Endodermal cell (in vitro differentiated cells): ENCODE results near the gene CTSS. TPM values are rescaled to one million over a fixed set of nuclear protein-coding genes. Genes with fewer than 3 reads are reported as not detected.
"Not testable (repeated sequence)": the region's sequence is repeated elsewhere in the genome, so short reads cannot be mapped to it uniquely, and the experiment has no call there.

Experiments used
- DNase-seq: peaks from one replicate; pipeline ENCODE4 v3.0.0-alpha.2; 2017
- H3K27ac ChIP-seq: 2 replicates; pipeline ENCODE4 v1.5.1; 2013; ENCODE audit warnings: mild to moderate bottlenecking, low read depth, low read length, moderate library complexity
- H3K27me3 ChIP-seq: 2 replicates; pipeline ENCODE4 v1.6.1; 2013; ENCODE audit warnings: mild to moderate bottlenecking, low read length, moderate library complexity; ENCODE audit not compliant: insufficient read depth, control insufficient read depth, poor library complexity, severe bottlenecking
- H3K36me3 ChIP-seq: 2 replicates; pipeline ENCODE4 v1.7.0; 2013; ENCODE audit warnings: mild to moderate bottlenecking, low read length, moderate library complexity; ENCODE audit not compliant: control insufficient read depth, insufficient read depth
- H3K4me1 ChIP-seq: one replicate; pipeline ENCODE4 v1.7.0; 2013; ENCODE audit warnings: low read length; ENCODE audit not compliant: control insufficient read depth, insufficient read depth
- H3K4me3 ChIP-seq: 2 replicates; pipeline ENCODE4 v1.5.1; 2013; ENCODE audit warnings: mild to moderate bottlenecking, low read length, moderate library complexity
- H3K9ac ChIP-seq: 2 replicates; pipeline ENCODE4 v1.6.1; 2013; ENCODE audit warnings: mild to moderate bottlenecking, low read length, moderate library complexity; ENCODE audit not compliant: poor library complexity, severe bottlenecking; ENCODE audit errors: extremely low read depth
- H3K9me3 ChIP-seq: 2 replicates; pipeline ENCODE4 v1.6.1; 2013; ENCODE audit warnings: mild to moderate bottlenecking, low read length, moderate library complexity; ENCODE audit not compliant: control insufficient read depth
- H3K27ac Mint-ChIP-seq: 2 replicates; pipeline ENCODE4 v1.8.0; 2020; ENCODE audit warnings: mixed read lengths
- H3K27me3 Mint-ChIP-seq: 2 replicates; pipeline ENCODE4 v1.8.0; 2021; ENCODE audit warnings: mild to moderate bottlenecking, mixed read lengths; ENCODE audit not compliant: insufficient read depth
- H3K36me3 Mint-ChIP-seq: 2 replicates; pipeline ENCODE4 v1.8.0; 2020; ENCODE audit warnings: low read depth, mixed read lengths
- H3K4me1 Mint-ChIP-seq: 2 replicates; pipeline ENCODE4 v1.8.0; 2020; ENCODE audit warnings: mixed read lengths
- H3K4me3 Mint-ChIP-seq: 2 replicates; pipeline ENCODE4 v1.8.0; 2020; ENCODE audit warnings: mild to moderate bottlenecking, moderate library complexity, mixed read lengths
- H3K9me3 Mint-ChIP-seq: 2 replicates; pipeline ENCODE4 v1.8.0; 2020; ENCODE audit warnings: mild to moderate bottlenecking, mixed read lengths
- CTCF ChIP-seq: fragments of 200-600 bp; sonication (generic); conservative IDR thresholded peaks from 2 replicates; pipeline ENCODE4 v1.5.0; 2021; ENCODE audit warnings: antibody characterized with exemption, mild to moderate bottlenecking
- WGBS, 2 experiments: methylation state at CpG; one replicate each; pipeline versions ENCODE4 v1.1.5 to v1.1.7; 2013; ENCODE audit warnings: missing lambda C conversion rate in 2 of 2, mixed read lengths in 1 of 2; ENCODE audit not compliant: insufficient coverage in 1 of 2, insufficient read length in 1 of 2; 5-methylcytosine and 5-hydroxymethylcytosine counted together
- total RNA-seq, 2 donors: library from RNA; stranded (reverse); fragmentation: NEBNext Ultra II Directional in 1 of 2; extraction: Animal tissue kit (Norgen Biotek cat#: 25700) in 1 of 2; gene quantifications; 2 replicates in 1 of 2; 3 replicates in 1 of 2; pipeline ENCODE4 v1.2.1, GENCODE V29; 2021

Gene CTSS
- total RNA-seq, 2 donors from 2014 or later, result not detected

GRCh38 chr1:150772326-150772725 is 6.7 kb upstream of the CTSS start:
- 88 to 94% methylated on average over 3 to 4 of the region's 4 CpGs for WGBS, 2 experiments
- Histone ChIP-seq H3K4me3 (no peak overlapping the region), H3K27ac (no peak overlapping the region), H3K9me3 (no peaks in the 10 kb centered on the region), H3K36me3 (no peaks in the 10 kb centered on the region), H3K9ac (no peak overlapping the region), H3K4me1 (no peaks in the 10 kb centered on the region), H3K27me3 (no peaks in the 10 kb centered on the region)
- no peak overlapping the region for H3K4me3 Mint-ChIP-seq
- H3K27me3 Mint-ChIP-seq, result no peaks in the 10 kb centered on the region
- H3K27ac Mint-ChIP-seq, result no peak overlapping the region
- no peaks in the 10 kb centered on the region for H3K9me3 Mint-ChIP-seq
- TF ChIP-seq CTCF, result no peak
- H3K4me1 Mint-ChIP-seq, result no peaks in the 10 kb centered on the region
- no peak for DNase-seq
- no peaks in the 10 kb centered on the region for H3K36me3 Mint-ChIP-seq

GRCh38 chr1:150767704-150768103 is 2.1 kb upstream of the CTSS start:
- not testable (repeated sequence) for H3K27me3 Mint-ChIP-seq, H3K9ac ChIP-seq, H3K27me3 ChIP-seq, H3K4me3 Mint-ChIP-seq, H3K9me3 Mint-ChIP-seq, H3K27ac Mint-ChIP-seq, DNase-seq, H3K9me3 ChIP-seq, H3K36me3 Mint-ChIP-seq, H3K27ac ChIP-seq, H3K4me1 Mint-ChIP-seq, H3K4me1 ChIP-seq, H3K36me3 ChIP-seq, H3K4me3 ChIP-seq
- WGBS, 2 experiments, result 29 to 55% methylated on average over 1 of the region's 1 CpG

- H3K36me3 ChIP-seq, H3K36me3 Mint-ChIP-seq, H3K27ac Mint-ChIP-seq, H3K27ac ChIP-seq, DNase-seq, H3K9me3 Mint-ChIP-seq, H3K27me3 Mint-ChIP-seq, H3K4me1 Mint-ChIP-seq, H3K9me3 ChIP-seq, H3K27me3 ChIP-seq, H3K4me3 Mint-ChIP-seq, H3K4me1 ChIP-seq, H3K4me3 ChIP-seq, H3K9ac ChIP-seq: not testable (repeated sequence)
- 86 to 97% methylated on average over 1 of the region's 1 CpG for WGBS, 2 experiments
Measured at GRCh38 chr1:150765977-150766301, 361 bp upstream of the CTSS start.

- H3K4me3 ChIP-seq, result no peak overlapping the region
- 89 to 100% methylated on average over 2 of the region's 2 CpGs for WGBS, 2 experiments
- no peak for DNase-seq
- Mint-ChIP-seq H3K4me3 (no peak overlapping the region), H3K36me3 (peaks cover 3% of the 10 kb centered on the region), H3K27me3 (no peaks in the 10 kb centered on the region), H3K9me3 (peaks cover 9% of the 10 kb centered on the region), H3K27ac (no peak overlapping the region), H3K4me1 (peaks cover 2% of the 10 kb centered on the region)
- no peaks in the 10 kb centered on the region for H3K27me3 ChIP-seq
- no peaks in the 10 kb centered on the region for H3K4me1 ChIP-seq
- no peaks in the 10 kb centered on the region for H3K36me3 ChIP-seq
- peaks cover 12% of the 10 kb centered on the region for H3K9me3 ChIP-seq
- no peak overlapping the region for H3K9ac ChIP-seq
- H3K27ac ChIP-seq, result no peak overlapping the region
- no peak for TF ChIP-seq CTCF
Measured at GRCh38 chr1:150764617-150765101, 919 bp downstream of the CTSS start.
